Aortic smooth muscle cell (primary cell): ENCODE measurements around the gene SLC30A9. TPM values are rescaled to one million over a fixed set of nuclear protein-coding genes. Genes with fewer than 3 reads are reported as not detected.

Experiments
- total RNA-seq: library from RNA; depleted of rRNA; stranded (reverse); fragments of >200 nt; gene quantifications from 2 replicates; pipeline ENCODE4 v1.2.3, GENCODE V29; 2014

Gene SLC30A9
- total RNA-seq = 65.5 and 73.8 TPM in 2 replicates

GRCh38 chr4:41990365-41991111 lies at the start of gene SLC30A9:
TSS of gene SLC30A9 (plus strand) at chr4:41990530. CDS start at chr4:41990652, 122 bp downstream.

DNA sequence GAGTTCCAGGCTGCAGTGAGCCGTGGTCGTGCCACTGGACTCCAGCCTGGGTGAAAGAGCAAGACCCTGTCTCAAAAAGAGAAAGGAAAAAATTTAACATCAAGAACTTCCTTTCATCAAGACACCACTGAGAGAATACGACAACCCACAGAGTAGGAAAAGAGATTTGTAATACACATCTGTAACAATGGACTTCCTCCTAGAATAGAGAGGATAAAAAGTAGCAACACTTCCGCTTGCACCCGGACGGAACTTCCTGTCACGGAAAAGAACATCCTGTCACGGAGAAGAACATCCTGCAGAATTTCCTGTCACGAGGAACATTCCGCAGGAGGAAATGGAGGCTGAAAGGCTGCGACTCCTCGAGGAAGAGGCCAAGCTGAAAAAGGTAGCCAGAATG lies 8.9 kb upstream of the SLC30A9 start, which contains the start of gene DCAF4L1:
DCAF4L1 (plus strand) TSS at position 301 of the 400 bp plus-strand sequence; CDS start at position 338, 37 bp downstream.

Other genes with a start within 250 kb of the SLC30A9 start
- not detected in 2 replicates for gene PHOX2B, start 241.8 kb upstream of the SLC30A9 start, total RNA-seq
- 39.9 and 41.5 TPM in 2 replicates for gene TMEM33, start 55.1 kb upstream of the SLC30A9 start, total RNA-seq
- 0.06 and 0.13 TPM in 2 replicates for gene DCAF4L1, start 8.8 kb upstream of the SLC30A9 start, total RNA-seq
- not detected in 2 replicates for gene BEND4, start 162.1 kb downstream of the SLC30A9 start, total RNA-seq